ENCODE measurements around the gene CRLF2. TPM values are rescaled to one million over a fixed set of nuclear protein-coding genes. Genes with fewer than 3 reads are reported as not detected.

The CRLF2 gene
- total and polyA plus RNA-seq, 10 of the 15 experiments (the other 5 are each of a cell fraction or from before 2014, with no cell fraction given), result 2.7 to 7.2 (median 4.5) TPM

DNA sequence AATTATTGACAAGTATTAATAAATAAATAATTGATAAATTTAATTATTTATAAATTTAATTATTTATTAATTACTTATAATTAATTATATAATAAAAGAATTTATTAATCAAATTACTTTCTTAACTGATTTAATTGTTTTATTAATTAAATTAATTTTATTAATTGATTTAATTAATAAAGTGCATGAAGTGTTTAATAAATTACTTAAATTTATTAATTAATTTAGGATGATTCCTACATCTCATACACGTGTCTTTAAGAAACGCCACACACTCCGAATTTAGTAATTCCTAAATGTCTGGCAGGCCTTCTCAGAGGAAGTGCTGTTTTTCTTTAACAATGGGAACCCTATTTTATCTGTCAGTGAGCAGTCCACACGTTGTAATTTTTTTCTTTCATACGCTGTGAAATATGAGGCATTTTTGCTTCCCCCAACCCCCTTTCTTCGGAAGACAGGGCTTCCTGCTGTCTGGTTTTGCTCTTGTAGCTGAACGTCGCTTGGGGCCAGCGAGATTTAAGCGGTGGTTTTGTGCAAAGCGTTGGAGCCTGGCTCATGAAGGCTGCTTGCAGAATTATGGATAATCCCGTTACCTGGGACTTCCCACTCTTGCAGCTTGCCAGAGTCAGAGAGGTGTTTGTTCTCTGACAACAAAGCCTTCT is 46.8 kb downstream of the CRLF2 start:
- RAD21 ChIA-PET (ENCODE audit: unreplicated experiment), result no interaction called here
- SMC1A ChIA-PET (ENCODE audit: uncharacterized antibody, unreplicated experiment), result no interaction called here
- WGBS (ENCODE audit: insufficient coverage, insufficient replicate concordance, low lambda C conversion rate, missing lambda C conversion rate), result 14% methylated on average over 12 of the region's 12 CpGs
- Histone ChIP-seq H3K27me3 (replicated peaks in 1 of 2; ENCODE audit: control insufficient read depth in 2 of 2, insufficient read depth in 2 of 2, low read length in 1 of 2) (no peaks in the 10 kb centered on the region), H4K20me1 (ENCODE audit: control insufficient read depth, insufficient read depth) (no peaks in the 10 kb centered on the region), H2AFZ (ENCODE audit: control insufficient read depth, low read depth, low read length) (no peak overlapping the region; the same call in 1 of the 2 replicates), H3K36me3 (ENCODE audit: control insufficient read depth in 2 of 2, insufficient read depth in 2 of 2, low read length in 1 of 2) (no peaks in the 10 kb centered on the region), H3K9me3 (replicated peaks; ENCODE audit: control insufficient read depth, insufficient read depth, low read length) (no peaks in the 10 kb centered on the region), H3K4me1 (ENCODE audit: control insufficient read depth, insufficient read depth, low read length) (no peaks in the 10 kb centered on the region), H3K4me3 (no peak overlapping the region), H3K9ac (ENCODE audit: control insufficient read depth, insufficient read depth, low read length) (no peak overlapping the region), H3K4me2 (ENCODE audit: control insufficient read depth, insufficient read depth) (peak overlapping the region; percentile 38; the same call in 1 of the 2 replicates), H3K27ac (ENCODE audit: control insufficient read depth, insufficient read depth) (no peak overlapping the region), H3K79me2 (ENCODE audit: control insufficient read depth, insufficient read depth, low read length) (no peaks in the 10 kb centered on the region)
- in situ Hi-C loops (cut with MboI), result no loop called here
- BruUV-seq (replicated peaks), result no TSS peak
- peak; percentile 50 for ATAC-seq
- DNase-seq (ENCODE audit: low read depth, low spot score), result no peak
- intact Hi-C loops (cut with micrococcal nuclease; ENCODE audit: unreplicated experiment), result no loop called here
- CTCF ChIA-PET, result no interaction called here
- POLR2A ChIA-PET, result no interaction called here
- TF ChIP-seq RUNX3 (IDR thresholded peaks at IDR 0.05; ENCODE audit: low read length) (peak; percentile 21; the same call in 1 of the 2 replicates), EED (IDR thresholded peaks at IDR 0.05; ENCODE audit: low read depth) (peak; percentile 51; the same call in 1 of the 2 replicates), SMAD1 (IDR thresholded peaks at IDR 0.05; ENCODE audit: low read depth, partially characterized antibody) (no peak)
- no peak for FAIRE-seq

DNA sequence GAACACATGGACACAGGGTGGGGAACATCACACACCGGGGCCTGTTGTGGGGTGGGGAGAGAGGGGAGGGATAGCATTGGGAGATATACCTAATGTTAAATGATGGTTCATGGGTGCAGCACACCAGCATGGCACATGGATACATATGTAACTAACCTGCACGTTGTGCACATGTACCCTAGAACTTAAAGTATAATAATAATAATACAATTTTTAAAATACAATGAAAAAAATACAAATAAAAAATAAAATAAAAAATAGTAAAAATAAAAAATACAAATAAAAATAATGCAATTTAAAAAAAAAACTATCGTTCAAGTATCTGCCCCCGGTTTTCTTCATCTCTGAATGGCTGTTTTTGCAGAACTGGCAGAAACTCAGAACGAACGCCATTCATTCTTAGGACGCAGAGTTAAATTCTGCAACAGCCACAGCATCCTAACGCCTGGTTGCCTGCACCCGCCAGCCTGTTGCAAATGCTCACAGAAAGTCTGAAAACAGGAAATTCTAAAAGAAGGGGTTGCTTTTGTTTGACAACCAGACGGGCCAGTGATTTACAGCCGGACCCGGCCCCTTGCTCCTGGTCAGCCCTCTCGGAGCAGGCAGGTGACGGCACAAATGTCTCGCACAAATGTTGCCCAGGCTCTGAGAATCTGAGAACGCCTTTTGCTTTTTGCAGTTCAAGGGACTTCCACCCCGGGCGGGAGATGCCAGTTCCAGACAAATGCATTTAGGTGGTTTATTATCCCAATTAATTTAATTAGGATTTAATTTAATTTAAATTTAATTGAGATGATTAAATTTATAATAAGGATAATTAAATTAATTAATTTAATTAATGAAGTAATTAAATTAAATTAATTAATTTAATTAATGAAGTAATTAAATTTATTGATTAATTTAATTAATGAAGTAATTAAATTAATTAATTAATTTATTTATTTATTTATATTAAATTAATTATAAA is 47.8 kb downstream of the CRLF2 start:
- CTCF ChIA-PET, result no interaction called here
- FAIRE-seq (no peak), DNase-seq (ENCODE audit: low read depth, low spot score) (no peak), ATAC-seq (peak; percentile 75)
- H3K27me3 ChIP-seq (replicated peaks in 1 of 2; ENCODE audit: control insufficient read depth in 2 of 2, insufficient read depth in 2 of 2, low read length in 1 of 2), result no peaks in the 10 kb centered on the region
- no peaks in the 10 kb centered on the region for H3K36me3 ChIP-seq (ENCODE audit: control insufficient read depth in 2 of 2, insufficient read depth in 2 of 2, low read length in 1 of 2)
- H3K9ac ChIP-seq (ENCODE audit: control insufficient read depth, insufficient read depth, low read length), result no peak overlapping the region
- RAD21 ChIA-PET (ENCODE audit: unreplicated experiment), result no interaction called here
- no peak overlapping the region for H3K4me3 ChIP-seq
- WGBS (ENCODE audit: insufficient coverage, insufficient replicate concordance, low lambda C conversion rate, missing lambda C conversion rate), result 13% methylated on average over 18 of the region's 18 CpGs
- in situ Hi-C loops (cut with MboI), result no loop called here
- no peaks in the 10 kb centered on the region for H3K4me1 ChIP-seq (ENCODE audit: control insufficient read depth, insufficient read depth, low read length)
- SMC1A ChIA-PET (ENCODE audit: uncharacterized antibody, unreplicated experiment), result no interaction called here
- BruUV-seq (replicated peaks), result no TSS peak
- no peak overlapping the region for H2AFZ ChIP-seq (ENCODE audit: control insufficient read depth, low read depth, low read length)
- H3K79me2 ChIP-seq (ENCODE audit: control insufficient read depth, insufficient read depth, low read length), result no peaks in the 10 kb centered on the region
- POLR2A ChIA-PET, result no interaction called here
- intact Hi-C loops (cut with micrococcal nuclease; ENCODE audit: unreplicated experiment), result no loop called here
- no peaks in the 10 kb centered on the region for H4K20me1 ChIP-seq (ENCODE audit: control insufficient read depth, insufficient read depth)
- H3K4me2 ChIP-seq (ENCODE audit: control insufficient read depth, insufficient read depth), result 0 out of 2 replicates have a peak overlapping the region, but pooled peaks have one; percentile 25
- no peak overlapping the region for H3K27ac ChIP-seq (ENCODE audit: control insufficient read depth, insufficient read depth)
- no peaks in the 10 kb centered on the region for H3K9me3 ChIP-seq (replicated peaks; ENCODE audit: control insufficient read depth, insufficient read depth, low read length)
- TF ChIP-seq, protein P1, sequence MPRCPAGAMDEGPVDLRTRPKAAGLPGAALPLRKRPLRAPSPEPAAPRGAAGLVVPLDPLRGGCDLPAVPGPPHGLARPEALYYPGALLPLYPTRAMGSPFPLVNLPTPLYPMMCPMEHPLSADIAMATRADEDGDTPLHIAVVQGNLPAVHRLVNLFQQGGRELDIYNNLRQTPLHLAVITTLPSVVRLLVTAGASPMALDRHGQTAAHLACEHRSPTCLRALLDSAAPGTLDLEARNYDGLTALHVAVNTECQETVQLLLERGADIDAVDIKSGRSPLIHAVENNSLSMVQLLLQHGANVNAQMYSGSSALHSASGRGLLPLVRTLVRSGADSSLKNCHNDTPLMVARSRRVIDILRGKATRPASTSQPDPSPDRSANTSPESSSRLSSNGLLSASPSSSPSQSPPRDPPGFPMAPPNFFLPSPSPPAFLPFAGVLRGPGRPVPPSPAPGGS (IDR thresholded peaks at IDR 0.05; ENCODE audit: borderline replicate concordance, insufficient read depth, low read depth, low read length, poor library complexity, severe bottlenecking), result no peak
- TF ChIP-seq TARDBP (IDR thresholded peaks at IDR 0.05; ENCODE audit: borderline replicate concordance) (no peak), GATAD2B (conservative IDR thresholded peaks at IDR 0.05; ENCODE audit: low read depth) (no peak), NFYB (IDR thresholded peaks at IDR 0.05; ENCODE audit: insufficient read depth, low read depth, low read length) (0 out of 2 replicates have a peak, but pooled peaks have one; percentile 25), ESRRA (IDR thresholded peaks at IDR 0.05; ENCODE audit: low read length) (no peak)
- TF ChIP-seq, protein P2, sequence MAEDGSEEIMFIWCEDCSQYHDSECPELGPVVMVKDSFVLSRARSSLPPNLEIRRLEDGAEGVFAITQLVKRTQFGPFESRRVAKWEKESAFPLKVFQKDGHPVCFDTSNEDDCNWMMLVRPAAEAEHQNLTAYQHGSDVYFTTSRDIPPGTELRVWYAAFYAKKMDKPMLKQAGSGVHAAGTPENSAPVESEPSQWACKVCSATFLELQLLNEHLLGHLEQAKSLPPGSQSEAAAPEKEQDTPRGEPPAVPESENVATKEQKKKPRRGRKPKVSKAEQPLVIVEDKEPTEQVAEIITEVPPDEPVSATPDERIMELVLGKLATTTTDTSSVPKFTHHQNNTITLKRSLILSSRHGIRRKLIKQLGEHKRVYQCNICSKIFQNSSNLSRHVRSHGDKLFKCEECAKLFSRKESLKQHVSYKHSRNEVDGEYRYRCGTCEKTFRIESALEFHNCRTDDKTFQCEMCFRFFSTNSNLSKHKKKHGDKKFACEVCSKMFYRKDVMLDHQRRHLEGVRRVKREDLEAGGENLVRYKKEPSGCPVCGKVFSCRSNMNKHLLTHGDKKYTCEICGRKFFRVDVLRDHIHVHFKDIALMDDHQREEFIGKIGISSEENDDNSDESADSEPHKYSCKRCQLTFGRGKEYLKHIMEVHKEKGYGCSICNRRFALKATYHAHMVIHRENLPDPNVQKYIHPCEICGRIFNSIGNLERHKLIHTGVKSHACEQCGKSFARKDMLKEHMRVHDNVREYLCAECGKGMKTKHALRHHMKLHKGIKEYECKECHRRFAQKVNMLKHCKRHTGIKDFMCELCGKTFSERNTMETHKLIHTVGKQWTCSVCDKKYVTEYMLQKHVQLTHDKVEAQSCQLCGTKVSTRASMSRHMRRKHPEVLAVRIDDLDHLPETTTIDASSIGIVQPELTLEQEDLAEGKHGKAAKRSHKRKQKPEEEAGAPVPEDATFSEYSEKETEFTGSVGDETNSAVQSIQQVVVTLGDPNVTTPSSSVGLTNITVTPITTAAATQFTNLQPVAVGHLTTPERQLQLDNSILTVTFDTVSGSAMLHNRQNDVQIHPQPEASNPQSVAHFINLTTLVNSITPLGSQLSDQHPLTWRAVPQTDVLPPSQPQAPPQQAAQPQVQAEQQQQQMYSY (CRISPR knock-in tag; IDR thresholded peaks at IDR 0.05), result no peak

All from GM12878 (cell line).